HepG2 (cell line): ENCODE results near the gene BSN. TPM values are rescaled to one million over a fixed set of nuclear protein-coding genes. Genes with fewer than 3 reads are reported as not detected.

Source experiments
- EP300 ChIP-seq, 3 experiments: sonication (generic) in 1 of 3; formaldehyde crosslinking in 1 of 3; IDR thresholded peaks; 2 replicates each; pipeline versions ENCODE4 v1.5.1 to v1.6.1; 2011 to 2020; ENCODE audit warnings: low read depth in 2 of 3, low read length in 2 of 3, borderline replicate concordance in 1 of 3, improper control_type of control experiment in 1 of 3, mild to moderate bottlenecking in 1 of 3, missing genetic modification reagents in 1 of 3, moderate library complexity in 1 of 3
- FLYWCH1 ChIP-seq: sonication (generic); formaldehyde crosslinking; IDR thresholded peaks from 2 replicates; pipeline ENCODE4 v1.8.1; 2023; ENCODE audit warnings: mild to moderate bottlenecking, missing genetic modification reagents
- GATAD2A ChIP-seq: IDR thresholded peaks from 2 replicates; pipeline ENCODE4 v1.6.1; 2016
- HOXA3 ChIP-seq: sonication (generic); formaldehyde crosslinking; IDR thresholded peaks from 2 replicates; pipeline ENCODE4 v1.5.0; 2020; ENCODE audit warnings: missing genetic modification reagents
- KDM2A ChIP-seq: sonication (generic); formaldehyde crosslinking; IDR thresholded peaks from 2 replicates; pipeline ENCODE4 v1.4.0; 2020; ENCODE audit warnings: low read depth, missing genetic modification reagents, borderline replicate concordance
- KDM5A ChIP-seq: fragments of 200-600 bp; sonication (generic); IDR thresholded peaks from 2 replicates; pipeline ENCODE4 v1.7.0; 2018; ENCODE audit warnings: antibody characterized with exemption, mild to moderate bottlenecking, low read length, borderline replicate concordance
- MED8 ChIP-seq: sonication (generic); formaldehyde crosslinking; IDR thresholded peaks from 2 replicates; pipeline ENCODE4 v1.8.1; 2023; ENCODE audit warnings: mild to moderate bottlenecking, missing genetic modification reagents; ENCODE audit not compliant: insufficient replicate concordance
- NFKBIZ ChIP-seq: IDR thresholded peaks from 2 replicates; pipeline ENCODE4 v1.6.1; 2018; ENCODE audit warnings: missing genetic modification reagents, missing compliant biosample characterization
- POLR2AphosphoS5 ChIP-seq: IDR thresholded peaks from 2 replicates; pipeline ENCODE4 v1.6.1; 2012; ENCODE audit warnings: low read depth, low read length
- ZBTB3 ChIP-seq: sonication (generic); formaldehyde crosslinking; IDR thresholded peaks from 2 replicates; pipeline ENCODE4 v1.4.0; 2020; ENCODE audit warnings: low read depth, mild to moderate bottlenecking, moderate library complexity, missing genetic modification reagents, borderline replicate concordance
- ZBTB34 ChIP-seq: sonication (generic); formaldehyde crosslinking; IDR thresholded peaks from 2 replicates; pipeline ENCODE4 v1.8.0; 2022; ENCODE audit warnings: mild to moderate bottlenecking, missing genetic modification reagents
- ZBTB49 ChIP-seq: sonication (generic); formaldehyde crosslinking; IDR thresholded peaks from 2 replicates; pipeline ENCODE4 v1.4.0; 2020; ENCODE audit warnings: missing genetic modification reagents, borderline replicate concordance
- ZKSCAN8 ChIP-seq: IDR thresholded peaks from 2 replicates; pipeline ENCODE4 v1.6.1; 2016; ENCODE audit warnings: borderline replicate concordance, missing genetic modification reagents, missing compliant biosample characterization
- ZNF205 ChIP-seq: IDR thresholded peaks from 2 replicates; pipeline ENCODE4 v1.6.1; 2018; ENCODE audit warnings: missing biosample characterization, missing genetic modification reagents
- ZNF503 ChIP-seq: sonication (generic); formaldehyde crosslinking; IDR thresholded peaks from 2 replicates; pipeline ENCODE4 v1.4.0; 2020; ENCODE audit warnings: missing genetic modification reagents
- ZNF562 ChIP-seq: sonication (generic); formaldehyde crosslinking; IDR thresholded peaks from 2 replicates; pipeline ENCODE4 v1.8.0; 2022; ENCODE audit warnings: missing genetic modification reagents, borderline replicate concordance
- ZNF572 ChIP-seq: sonication (generic); formaldehyde crosslinking; IDR thresholded peaks from 2 replicates; pipeline ENCODE4 v1.5.1; 2020; ENCODE audit warnings: mild to moderate bottlenecking, missing genetic modification reagents
- ZNF652 ChIP-seq: IDR thresholded peaks from 2 replicates; pipeline ENCODE4 v1.6.1; 2016; ENCODE audit warnings: low read depth, borderline replicate concordance
- ZNF773 ChIP-seq: sonication (generic); formaldehyde crosslinking; IDR thresholded peaks from 2 replicates; pipeline ENCODE4 v1.4.0; 2020; ENCODE audit warnings: missing genetic modification reagents, borderline replicate concordance
- polyA plus RNA-seq, 8 experiments: library from polyadenylated mRNA; depleted of rRNA in 3 of 8; stranded (reverse) in 7 of 8; unstranded in 1 of 8; fragments of >200 nt; fragmentation: Illumina TruSeq in 4 of 8; extraction: Trizol in 4 of 8; gene quantifications; 2 replicates each; pipeline versions ENCODE4 v1.2.1 to v1.2.3, GENCODE V29; 2011 to 2016; ENCODE audit warnings: low read depth in 4 of 8, missing spikeins in 1 of 8, mixed read lengths in 1 of 8; ENCODE audit not compliant: insufficient read depth in 1 of 8
- total RNA-seq, 5 experiments: library from RNA; depleted of rRNA; stranded (reverse); fragments of >200 nt; fragmentation: Illumina TruSeq; extraction: Trizol; gene quantifications; 2 replicates each; pipeline ENCODE4 v1.2.3, GENCODE V29; 2016; ENCODE audit warnings: low read depth in 1 of 5
- TF ChIP-seq, protein P1 (sequence below): sonication (generic); formaldehyde crosslinking; IDR thresholded peaks from 2 replicates; pipeline ENCODE4 v1.5.0; 2020; ENCODE audit warnings: mild to moderate bottlenecking, missing genetic modification reagents, borderline replicate concordance

BSN gene
- total and polyA plus RNA-seq, 2 of the 13 experiments (the other 11 are each of a cell fraction or from before 2014, with no cell fraction given): 0.42 to 0.86 TPM

- TF ChIP-seq EP300 (IDR thresholded peaks at IDR 0.05; ENCODE audit: low read depth in 2 of 2, low read length in 2 of 2) (no peak), EP300 (CRISPR knock-in tag; IDR thresholded peaks at IDR 0.05; ENCODE audit: borderline replicate concordance) (no peak), ZNF562 (CRISPR knock-in tag) (no peak), KDM5A (peak; percentile 61; the same call in 1 of the 2 replicates), HOXA3 (CRISPR knock-in tag) (no peak; the same call in 1 of the 2 replicates), ZNF503 (CRISPR knock-in tag) (no peak), ZBTB3 (no peak), GATAD2A (peak; percentile 77), ZBTB49 (CRISPR knock-in tag) (no peak), KDM2A (CRISPR knock-in tag) (0 out of 2 replicates have a peak, but pooled peaks have one; percentile 12), POLR2AphosphoS5 (peak; percentile 62), FLYWCH1 (CRISPR knock-in tag) (no peak), MED8 (CRISPR knock-in tag) (peak; percentile 56), ZNF205 (CRISPR knock-in tag) (no peak), ZNF572 (CRISPR knock-in tag) (no peak), ZBTB34 (CRISPR knock-in tag) (no peak), ZNF652 (CRISPR knock-in tag) (no peak), ZNF773 (CRISPR knock-in tag) (peak; percentile 82), NFKBIZ (CRISPR knock-in tag) (0 out of 2 replicates have a peak, but pooled peaks have one; percentile 11), ZKSCAN8 (CRISPR knock-in tag) (peak; percentile 50; the same call in 1 of the 2 replicates)
- TF ChIP-seq, protein P1, sequence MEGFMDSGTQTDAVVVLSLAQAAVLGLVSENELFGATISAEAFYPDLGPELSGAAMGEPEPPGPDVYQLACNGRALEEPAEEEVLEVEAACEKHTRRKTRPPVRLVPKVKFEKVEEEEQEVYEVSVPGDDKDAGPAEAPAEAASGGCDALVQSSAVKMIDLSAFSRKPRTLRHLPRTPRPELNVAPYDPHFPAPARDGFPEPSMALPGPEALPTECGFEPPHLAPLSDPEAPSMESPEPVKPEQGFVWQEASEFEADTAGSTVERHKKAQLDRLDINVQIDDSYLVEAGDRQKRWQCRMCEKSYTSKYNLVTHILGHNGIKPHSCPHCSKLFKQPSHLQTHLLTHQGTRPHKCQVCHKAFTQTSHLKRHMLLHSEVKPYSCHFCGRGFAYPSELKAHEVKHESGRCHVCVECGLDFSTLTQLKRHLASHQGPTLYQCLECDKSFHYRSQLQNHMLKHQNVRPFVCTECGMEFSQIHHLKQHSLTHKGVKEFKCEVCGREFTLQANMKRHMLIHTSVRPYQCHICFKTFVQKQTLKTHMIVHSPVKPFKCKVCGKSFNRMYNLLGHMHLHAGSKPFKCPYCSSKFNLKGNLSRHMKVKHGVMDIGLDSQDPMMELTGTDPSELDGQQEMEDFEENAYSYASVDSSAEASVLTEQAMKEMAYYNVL: no peak
Measured at GRCh38 chr3:49673715-49674496, 119.6 kb downstream of the BSN start, which contains the start of gene APEH (continued).
